Measurements from ENCODE around the gene SF3A2. TPM values are rescaled to one million over a fixed set of nuclear protein-coding genes. Genes with fewer than 3 reads are reported as not detected.
A peak's percentile ranks its signal among the peaks of the same experiment; 100 is the strongest.

SF3A2 gene
- total RNA-seq, 4 donors from 2014 or later: 23.9 to 29.2 (median 26.5) TPM

DNA sequence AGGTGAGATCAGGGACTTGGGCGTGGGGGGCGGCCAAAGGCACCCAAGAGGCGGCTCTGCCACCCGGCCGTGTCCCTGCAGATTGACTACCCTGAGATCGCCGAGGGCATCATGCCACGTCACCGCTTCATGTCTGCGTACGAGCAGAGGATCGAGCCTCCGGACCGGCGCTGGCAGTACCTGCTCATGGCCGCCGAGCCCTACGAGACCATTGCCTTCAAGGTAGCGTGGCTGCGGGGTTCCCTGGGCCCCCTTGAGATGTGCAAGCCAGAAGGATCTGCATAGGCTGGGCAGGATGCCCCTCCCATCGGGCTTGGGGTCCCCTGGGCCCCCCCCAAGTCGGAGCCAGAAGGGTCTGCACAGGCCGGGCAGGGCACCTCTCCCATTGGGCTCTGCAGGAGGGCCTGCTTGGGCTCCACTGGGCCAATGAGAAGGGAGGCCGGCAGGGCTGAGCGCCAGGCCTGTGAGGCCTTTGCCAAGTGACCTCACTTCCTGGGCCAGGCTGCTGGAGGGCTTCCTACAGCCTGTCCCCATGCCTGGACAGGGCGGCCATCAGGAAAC is 10.3 kb downstream of the SF3A2 start:
- Histone ChIP-seq H3K27ac (peak overlapping the region; percentile 58 to 86 (median 75)), H3K4me1 (peaks cover 9 to 44% of the 10 kb centered on the region in 2 donors), H3K36me3 (peaks cover 0 to 51% of the 10 kb centered on the region in 2 donors), H3K4me3 (no peak overlapping the region), H3K27me3 (no peaks in the 10 kb centered on the region), H3K9me3 (no peaks in the 10 kb centered on the region)
- in situ Hi-C loops (cut with MboI; ENCODE audit: low sequenced_read_pairs in 4 of 4): no loop called here
- DNase-seq (peak in 1 of 2 donors; percentile 79), ATAC-seq (peak; percentile 29 to 34)
- no peak for TF ChIP-seq POLR2A (IDR thresholded peaks at IDR 0.05)
- TF ChIP-seq, protein P1, sequence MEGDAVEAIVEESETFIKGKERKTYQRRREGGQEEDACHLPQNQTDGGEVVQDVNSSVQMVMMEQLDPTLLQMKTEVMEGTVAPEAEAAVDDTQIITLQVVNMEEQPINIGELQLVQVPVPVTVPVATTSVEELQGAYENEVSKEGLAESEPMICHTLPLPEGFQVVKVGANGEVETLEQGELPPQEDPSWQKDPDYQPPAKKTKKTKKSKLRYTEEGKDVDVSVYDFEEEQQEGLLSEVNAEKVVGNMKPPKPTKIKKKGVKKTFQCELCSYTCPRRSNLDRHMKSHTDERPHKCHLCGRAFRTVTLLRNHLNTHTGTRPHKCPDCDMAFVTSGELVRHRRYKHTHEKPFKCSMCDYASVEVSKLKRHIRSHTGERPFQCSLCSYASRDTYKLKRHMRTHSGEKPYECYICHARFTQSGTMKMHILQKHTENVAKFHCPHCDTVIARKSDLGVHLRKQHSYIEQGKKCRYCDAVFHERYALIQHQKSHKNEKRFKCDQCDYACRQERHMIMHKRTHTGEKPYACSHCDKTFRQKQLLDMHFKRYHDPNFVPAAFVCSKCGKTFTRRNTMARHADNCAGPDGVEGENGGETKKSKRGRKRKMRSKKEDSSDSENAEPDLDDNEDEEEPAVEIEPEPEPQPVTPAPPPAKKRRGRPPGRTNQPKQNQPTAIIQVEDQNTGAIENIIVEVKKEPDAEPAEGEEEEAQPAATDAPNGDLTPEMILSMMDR (IDR thresholded peaks at IDR 0.05 in 4 of 5, conservative IDR thresholded peaks at IDR 0.05 in 1 of 5): no peak
- intact Hi-C loops (cut with DNase I; ENCODE audit: low total_unique reads): no loop called here

DNA sequence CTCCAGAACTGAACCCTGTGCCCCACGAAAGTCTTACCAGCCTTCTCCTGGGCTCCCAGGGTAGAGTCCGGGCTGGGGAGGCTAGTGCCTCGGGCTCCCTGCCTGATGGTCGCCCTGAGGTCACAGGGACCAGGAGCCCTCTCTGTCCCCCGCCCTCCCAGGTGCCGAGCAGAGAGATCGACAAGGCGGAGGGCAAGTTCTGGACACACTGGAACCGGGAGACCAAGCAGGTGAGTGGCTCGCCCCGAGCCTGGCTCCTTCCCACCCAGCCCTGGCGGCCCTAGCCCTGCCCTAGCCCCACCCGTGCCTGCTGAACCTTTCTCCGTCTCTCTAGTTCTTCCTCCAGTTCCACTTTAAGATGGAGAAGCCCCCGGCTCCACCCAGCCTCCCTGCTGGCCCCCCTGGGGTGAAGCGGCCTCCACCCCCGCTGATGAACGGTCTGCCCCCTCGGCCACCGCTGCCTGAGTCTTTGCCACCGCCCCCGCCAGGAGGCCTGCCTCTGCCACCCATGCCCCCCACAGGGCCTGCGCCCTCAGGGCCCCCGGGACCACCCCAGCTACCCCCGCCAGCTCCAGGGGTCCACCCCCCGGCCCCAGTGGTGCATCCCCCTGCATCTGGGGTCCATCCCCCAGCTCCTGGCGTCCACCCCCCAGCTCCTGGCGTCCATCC is 10.9 kb downstream of the SF3A2 start:
- Histone ChIP-seq H3K4me1 (peaks cover 9 to 41% of the 10 kb centered on the region in 2 donors), H3K9me3 (no peaks in the 10 kb centered on the region), H3K4me3 (no peak overlapping the region), H3K27ac (peak overlapping the region; percentile 58 to 86 (median 75)), H3K27me3 (no peaks in the 10 kb centered on the region), H3K36me3 (peaks cover 0 to 51% of the 10 kb centered on the region in 2 donors)
- intact Hi-C loops (cut with DNase I; ENCODE audit: low total_unique reads): no loop called here
- no peak for DNase-seq
- TF ChIP-seq, protein P1 (IDR thresholded peaks at IDR 0.05 in 4 of 5, conservative IDR thresholded peaks at IDR 0.05 in 1 of 5): no peak
- TF ChIP-seq POLR2A (IDR thresholded peaks at IDR 0.05): no peak
- in situ Hi-C loops (cut with MboI; ENCODE audit: low sequenced_read_pairs in 4 of 4): no loop called here
- peak; percentile 10 to 13 for ATAC-seq

DNA sequence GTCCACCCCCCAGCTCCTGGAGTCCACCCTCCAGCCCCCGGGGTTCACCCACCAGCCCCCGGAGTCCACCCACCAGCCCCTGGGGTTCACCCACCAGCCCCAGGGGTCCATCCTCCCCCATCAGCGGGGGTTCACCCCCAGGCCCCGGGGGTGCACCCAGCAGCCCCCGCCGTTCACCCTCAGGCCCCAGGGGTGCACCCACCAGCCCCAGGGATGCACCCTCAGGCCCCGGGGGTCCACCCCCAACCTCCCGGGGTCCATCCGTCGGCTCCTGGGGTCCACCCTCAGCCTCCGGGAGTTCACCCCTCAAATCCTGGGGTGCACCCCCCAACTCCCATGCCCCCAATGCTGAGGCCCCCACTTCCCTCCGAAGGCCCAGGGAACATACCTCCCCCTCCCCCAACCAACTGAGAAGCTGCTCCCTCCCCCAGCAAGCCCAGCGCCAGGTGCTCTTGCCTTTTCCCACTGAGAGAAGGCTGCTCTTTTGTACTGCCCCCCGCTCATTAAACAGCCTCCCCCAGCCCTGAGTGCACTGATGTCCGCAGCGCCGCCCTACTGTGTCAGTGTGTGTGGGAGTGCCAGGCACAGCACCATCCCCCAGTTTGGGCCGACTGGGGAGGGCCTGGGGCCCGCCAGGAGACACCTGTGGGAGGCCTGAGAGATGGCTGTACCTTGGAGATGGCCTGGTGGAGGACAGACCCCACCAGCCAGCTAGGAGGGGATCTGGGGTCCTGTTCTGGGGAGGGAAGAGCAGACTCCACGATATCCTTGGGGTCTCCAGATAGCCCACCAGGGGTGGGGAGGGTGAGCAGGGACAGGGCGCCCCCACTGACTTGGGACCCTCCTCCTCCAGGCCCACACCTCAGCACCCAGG is 11.7 kb downstream of the SF3A2 start:
- Histone ChIP-seq H3K9me3 (no peaks in the 10 kb centered on the region), H3K27me3 (no peaks in the 10 kb centered on the region), H3K4me1 (peaks cover 14 to 42% of the 10 kb centered on the region in 2 donors), H3K36me3 (peaks cover 0 to 48% of the 10 kb centered on the region in 2 donors), H3K27ac (peak overlapping the region in 3 of 4 donors; percentile 35 to 86 (median 82)), H3K4me3 (no peak overlapping the region)
- TF ChIP-seq, protein P1 (IDR thresholded peaks at IDR 0.05 in 4 of 5, conservative IDR thresholded peaks at IDR 0.05 in 1 of 5): no peak
- no peak for TF ChIP-seq POLR2A (IDR thresholded peaks at IDR 0.05)
- in situ Hi-C loops (cut with MboI; ENCODE audit: low sequenced_read_pairs in 4 of 4): no loop called here
- DNase-seq (no peak), ATAC-seq (no peak)
- intact Hi-C loops (cut with DNase I; ENCODE audit: low total_unique reads): no loop called here

DNA sequence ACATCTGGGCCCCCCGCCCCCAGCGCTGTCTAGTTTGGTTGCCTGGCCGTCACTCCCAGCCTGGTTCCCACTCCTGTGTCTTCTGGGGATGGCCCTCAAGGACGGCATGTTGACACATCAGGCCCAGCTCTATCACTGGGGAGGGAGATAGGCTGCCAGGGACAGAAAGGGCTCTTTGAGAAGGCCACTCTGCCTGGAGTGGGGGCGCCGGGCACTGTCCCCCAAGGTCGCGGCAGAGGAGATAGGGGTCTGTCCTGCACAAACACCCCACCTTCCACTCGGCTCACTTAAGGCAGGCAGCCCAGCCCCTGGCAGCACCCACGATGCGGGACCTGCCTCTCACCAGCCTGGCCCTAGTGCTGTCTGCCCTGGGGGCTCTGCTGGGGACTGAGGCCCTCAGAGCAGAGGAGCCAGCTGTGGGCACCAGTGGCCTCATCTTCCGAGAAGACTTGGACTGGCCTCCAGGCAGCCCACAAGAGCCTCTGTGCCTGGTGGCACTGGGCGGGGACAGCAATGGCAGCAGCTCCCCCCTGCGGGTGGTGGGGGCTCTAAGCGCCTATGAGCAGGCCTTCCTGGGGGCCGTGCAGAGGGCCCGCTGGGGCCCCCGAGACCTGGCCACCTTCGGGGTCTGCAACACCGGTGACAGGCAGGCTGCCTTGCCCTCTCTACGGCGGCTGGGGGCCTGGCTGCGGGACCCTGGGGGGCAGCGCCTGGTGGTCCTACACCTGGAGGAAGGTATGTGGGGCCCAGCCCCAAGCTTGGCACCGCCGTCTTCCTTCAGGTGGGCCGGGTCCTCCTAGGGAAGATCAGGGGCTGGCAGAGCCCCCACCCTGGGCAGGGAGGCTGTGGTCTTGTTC is 12.6 kb downstream of the SF3A2 start, which contains the start of gene AMH:
Gene AMH, plus strand, starts transcription at position 314 of the 857 bp plus-strand sequence. Its CDS starts 10 bp downstream, at position 324.
- DNase-seq: peak in 1 of 2 donors; percentile 23
- no peak for TF ChIP-seq POLR2A (IDR thresholded peaks at IDR 0.05)
- TF ChIP-seq, protein P1 (IDR thresholded peaks at IDR 0.05 in 4 of 5, conservative IDR thresholded peaks at IDR 0.05 in 1 of 5): no peak
- peak in 1 of 2 donors; percentile 16 for ATAC-seq
- in situ Hi-C loops (cut with MboI; ENCODE audit: low sequenced_read_pairs in 4 of 4): no loop called here
- H3K9me3 ChIP-seq: no peaks in the 10 kb centered on the region
- peaks cover 23 to 51% of the 10 kb centered on the region in 2 donors for H3K4me1 ChIP-seq
- H3K27me3 ChIP-seq: no peaks in the 10 kb centered on the region
- intact Hi-C loops (cut with DNase I; ENCODE audit: low total_unique reads): no loop called here
- H3K36me3 ChIP-seq: peaks cover 0 to 40% of the 10 kb centered on the region in 2 donors
- H3K27ac ChIP-seq: peak within 1 kb of the TSS; percentile 5 to 86 (median 58)
- H3K4me3 ChIP-seq: no peak within 1 kb of the TSS

Measured in gastrocnemius medialis (tissue), 4 donors.